WTC11 (cell line): ENCODE results near the gene MBOAT1.

ENCODE experiments used
- CREB1 ChIP-seq: sonication (generic); formaldehyde crosslinking; IDR thresholded peaks from 2 replicates; pipeline ENCODE4 v1.8.0; 2023; ENCODE audit warnings: mild to moderate bottlenecking, missing genetic modification reagents
- CTCF ChIP-seq: fragments of 200-600 bp; IDR thresholded peaks from 2 replicates; pipeline ENCODE4 v1.8.0; 2022; ENCODE audit warnings: antibody characterized with exemption
- JUN ChIP-seq: sonication (generic); formaldehyde crosslinking; IDR thresholded peaks from 2 replicates; pipeline ENCODE4 v1.8.0; 2023; ENCODE audit warnings: mild to moderate bottlenecking, missing genetic modification reagents
- NFE2L1 ChIP-seq: sonication (generic); formaldehyde crosslinking; IDR thresholded peaks from 2 replicates; pipeline ENCODE4 v1.8.1; 2023; ENCODE audit warnings: missing genetic modification reagents
- SP1 ChIP-seq: sonication (generic); formaldehyde crosslinking; conservative IDR thresholded peaks from 2 replicates; pipeline ENCODE4 v1.8.1; 2022; ENCODE audit warnings: missing genetic modification reagents
- TEAD4 ChIP-seq: sonication (generic); formaldehyde crosslinking; IDR thresholded peaks from 2 replicates; pipeline ENCODE4 v1.8.0; 2022; ENCODE audit warnings: mild to moderate bottlenecking, missing genetic modification reagents
- USF2 ChIP-seq: sonication (generic); formaldehyde crosslinking; IDR thresholded peaks from 2 replicates; pipeline ENCODE4 v1.8.1; 2023; ENCODE audit warnings: mild to moderate bottlenecking, missing genetic modification reagents, moderate library complexity
- ZNF396 ChIP-seq: fragments of 250-450 bp; sonication (Bioruptor Pico); IDR thresholded peaks from 2 replicates; pipeline ENCODE4 v1.8.0; 2021; ENCODE audit warnings: mild to moderate bottlenecking, moderate library complexity, borderline replicate concordance
- ZNF512 ChIP-seq: sonication (generic); formaldehyde crosslinking; IDR thresholded peaks from 2 replicates; pipeline ENCODE4 v1.8.1; 2022; ENCODE audit warnings: missing genetic modification reagents, borderline replicate concordance
- TF ChIP-seq, protein P1 (sequence below): sonication (generic); formaldehyde crosslinking; IDR thresholded peaks from 2 replicates; pipeline ENCODE4 v1.8.0; 2023; ENCODE audit warnings: missing genetic modification reagents, mild to moderate bottlenecking, borderline replicate concordance

DNA sequence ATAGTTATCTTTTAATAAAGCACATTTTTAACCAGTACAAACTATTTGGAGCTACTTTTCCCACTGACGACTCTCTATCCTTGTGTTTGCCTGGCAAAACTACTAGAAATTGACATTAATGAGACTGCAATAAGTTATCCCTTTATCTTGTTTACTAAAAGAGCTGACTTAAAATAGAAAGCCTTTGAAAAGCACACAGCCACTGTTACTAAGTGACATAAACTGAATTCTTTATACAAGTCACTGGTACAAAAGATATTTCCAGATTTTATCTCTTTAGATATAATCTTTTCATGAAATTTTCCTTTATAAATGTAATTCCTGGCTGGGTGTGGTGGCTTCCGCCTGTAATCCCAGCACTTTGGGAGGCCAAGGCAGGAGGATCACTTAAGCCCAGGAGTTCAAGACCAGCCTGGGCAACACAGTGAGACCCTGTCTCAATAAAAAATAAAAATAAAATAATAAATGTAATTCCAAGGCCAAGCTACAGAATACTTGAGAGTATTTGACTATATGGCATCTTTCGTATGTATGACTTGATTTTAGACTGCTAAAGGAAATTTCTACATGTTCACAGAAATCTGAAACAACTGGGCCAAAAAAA lies 9.5 kb downstream of the MBOAT1 start:
- TF ChIP-seq CTCF (no peak), USF2 (no peak), TEAD4 (no peak), CREB1 (no peak), NFE2L1 (no peak), ZNF512 (CRISPR knock-in tag) (no peak), SP1 (CRISPR knock-in tag) (no peak), ZNF396 (CRISPR knock-in tag) (no peak), JUN (CRISPR knock-in tag) (no peak)
- TF ChIP-seq, protein P1, sequence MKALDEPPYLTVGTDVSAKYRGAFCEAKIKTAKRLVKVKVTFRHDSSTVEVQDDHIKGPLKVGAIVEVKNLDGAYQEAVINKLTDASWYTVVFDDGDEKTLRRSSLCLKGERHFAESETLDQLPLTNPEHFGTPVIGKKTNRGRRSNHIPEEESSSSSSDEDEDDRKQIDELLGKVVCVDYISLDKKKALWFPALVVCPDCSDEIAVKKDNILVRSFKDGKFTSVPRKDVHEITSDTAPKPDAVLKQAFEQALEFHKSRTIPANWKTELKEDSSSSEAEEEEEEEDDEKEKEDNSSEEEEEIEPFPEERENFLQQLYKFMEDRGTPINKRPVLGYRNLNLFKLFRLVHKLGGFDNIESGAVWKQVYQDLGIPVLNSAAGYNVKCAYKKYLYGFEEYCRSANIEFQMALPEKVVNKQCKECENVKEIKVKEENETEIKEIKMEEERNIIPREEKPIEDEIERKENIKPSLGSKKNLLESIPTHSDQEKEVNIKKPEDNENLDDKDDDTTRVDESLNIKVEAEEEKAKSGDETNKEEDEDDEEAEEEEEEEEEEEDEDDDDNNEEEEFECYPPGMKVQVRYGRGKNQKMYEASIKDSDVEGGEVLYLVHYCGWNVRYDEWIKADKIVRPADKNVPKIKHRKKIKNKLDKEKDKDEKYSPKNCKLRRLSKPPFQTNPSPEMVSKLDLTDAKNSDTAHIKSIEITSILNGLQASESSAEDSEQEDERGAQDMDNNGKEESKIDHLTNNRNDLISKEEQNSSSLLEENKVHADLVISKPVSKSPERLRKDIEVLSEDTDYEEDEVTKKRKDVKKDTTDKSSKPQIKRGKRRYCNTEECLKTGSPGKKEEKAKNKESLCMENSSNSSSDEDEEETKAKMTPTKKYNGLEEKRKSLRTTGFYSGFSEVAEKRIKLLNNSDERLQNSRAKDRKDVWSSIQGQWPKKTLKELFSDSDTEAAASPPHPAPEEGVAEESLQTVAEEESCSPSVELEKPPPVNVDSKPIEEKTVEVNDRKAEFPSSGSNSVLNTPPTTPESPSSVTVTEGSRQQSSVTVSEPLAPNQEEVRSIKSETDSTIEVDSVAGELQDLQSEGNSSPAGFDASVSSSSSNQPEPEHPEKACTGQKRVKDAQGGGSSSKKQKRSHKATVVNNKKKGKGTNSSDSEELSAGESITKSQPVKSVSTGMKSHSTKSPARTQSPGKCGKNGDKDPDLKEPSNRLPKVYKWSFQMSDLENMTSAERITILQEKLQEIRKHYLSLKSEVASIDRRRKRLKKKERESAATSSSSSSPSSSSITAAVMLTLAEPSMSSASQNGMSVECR: no peak
